HepG2 (cell line): ENCODE measurements around the gene ACADS. TPM values are rescaled to one million over a fixed set of nuclear protein-coding genes. Genes with fewer than 3 reads are reported as not detected.
A peak's percentile ranks its signal among the peaks of the same experiment; 100 is the strongest.

Experiments used
- ARID3A ChIP-seq: IDR thresholded peaks from 2 replicates; pipeline ENCODE4 v1.6.1; 2012; ENCODE audit warnings: low read depth, low read length, improper control_type of control experiment
- MED1 ChIP-seq: sonication (generic); formaldehyde crosslinking; IDR thresholded peaks from 2 replicates; pipeline ENCODE4 v1.4.0; 2020; ENCODE audit warnings: missing genetic modification reagents
- NR0B2 ChIP-seq: sonication (generic); formaldehyde crosslinking; IDR thresholded peaks from 2 replicates; pipeline ENCODE4 v1.4.0; 2020; ENCODE audit warnings: mild to moderate bottlenecking, missing genetic modification reagents
- NR2F6 ChIP-seq, 2 experiments: IDR thresholded peaks; 2 replicates each; pipeline ENCODE4 v1.6.1; 2016; ENCODE audit warnings: antibody characterized with exemption in 1 of 2, mild to moderate bottlenecking in 1 of 2
- RFX5 ChIP-seq: IDR thresholded peaks from 2 replicates; pipeline ENCODE4 v1.6.1; 2011; ENCODE audit warnings: low read depth, low read length, improper control_type of control experiment
- ZBTB34 ChIP-seq: sonication (generic); formaldehyde crosslinking; IDR thresholded peaks from 2 replicates; pipeline ENCODE4 v1.8.0; 2022; ENCODE audit warnings: mild to moderate bottlenecking, missing genetic modification reagents
- ZNF10 ChIP-seq: sonication (generic); formaldehyde crosslinking; IDR thresholded peaks from 2 replicates; pipeline ENCODE4 v1.4.0; 2020; ENCODE audit warnings: mild to moderate bottlenecking, low read depth, missing genetic modification reagents, borderline replicate concordance
- ZNF878 ChIP-seq: sonication (generic); formaldehyde crosslinking; IDR thresholded peaks from 2 replicates; pipeline ENCODE4 v1.8.1; 2023; ENCODE audit warnings: mild to moderate bottlenecking, missing genetic modification reagents, moderate library complexity
- ZSCAN30 ChIP-seq: sonication (generic); formaldehyde crosslinking; IDR thresholded peaks from 2 replicates; pipeline ENCODE4 v1.5.0; 2020; ENCODE audit warnings: mild to moderate bottlenecking, missing genetic modification reagents
- polyA plus RNA-seq, 8 experiments: library from polyadenylated mRNA; depleted of rRNA in 3 of 8; stranded (reverse) in 7 of 8; unstranded in 1 of 8; fragments of >200 nt; fragmentation: Illumina TruSeq in 4 of 8; extraction: Trizol in 4 of 8; gene quantifications; 2 replicates each; pipeline versions ENCODE4 v1.2.1 to v1.2.3, GENCODE V29; 2011 to 2016; ENCODE audit warnings: low read depth in 4 of 8, missing spikeins in 1 of 8, mixed read lengths in 1 of 8; ENCODE audit not compliant: insufficient read depth in 1 of 8
- total RNA-seq, 5 experiments: library from RNA; depleted of rRNA; stranded (reverse); fragments of >200 nt; fragmentation: Illumina TruSeq; extraction: Trizol; gene quantifications; 2 replicates each; pipeline ENCODE4 v1.2.3, GENCODE V29; 2016; ENCODE audit warnings: low read depth in 1 of 5
- TF ChIP-seq, protein P1 (sequence below): sonication (generic); formaldehyde crosslinking; IDR thresholded peaks from 2 replicates; pipeline ENCODE4 v1.4.0; 2020; ENCODE audit warnings: missing genetic modification reagents
- TF ChIP-seq, protein P2 (sequence below): sonication (generic); formaldehyde crosslinking; IDR thresholded peaks from 2 replicates; pipeline ENCODE4 v1.4.0; 2020; ENCODE audit warnings: mild to moderate bottlenecking, missing genetic modification reagents
- TF ChIP-seq, protein P3 (sequence below): sonication (generic); formaldehyde crosslinking; IDR thresholded peaks from 2 replicates; pipeline ENCODE4 v1.4.0; 2020; ENCODE audit warnings: missing genetic modification reagents, borderline replicate concordance

The ACADS gene
- total and polyA plus RNA-seq, 2 of the 13 experiments (the other 11 are each of a cell fraction or from before 2014, with no cell fraction given), result 17.4 to 27.7 TPM

DNA sequence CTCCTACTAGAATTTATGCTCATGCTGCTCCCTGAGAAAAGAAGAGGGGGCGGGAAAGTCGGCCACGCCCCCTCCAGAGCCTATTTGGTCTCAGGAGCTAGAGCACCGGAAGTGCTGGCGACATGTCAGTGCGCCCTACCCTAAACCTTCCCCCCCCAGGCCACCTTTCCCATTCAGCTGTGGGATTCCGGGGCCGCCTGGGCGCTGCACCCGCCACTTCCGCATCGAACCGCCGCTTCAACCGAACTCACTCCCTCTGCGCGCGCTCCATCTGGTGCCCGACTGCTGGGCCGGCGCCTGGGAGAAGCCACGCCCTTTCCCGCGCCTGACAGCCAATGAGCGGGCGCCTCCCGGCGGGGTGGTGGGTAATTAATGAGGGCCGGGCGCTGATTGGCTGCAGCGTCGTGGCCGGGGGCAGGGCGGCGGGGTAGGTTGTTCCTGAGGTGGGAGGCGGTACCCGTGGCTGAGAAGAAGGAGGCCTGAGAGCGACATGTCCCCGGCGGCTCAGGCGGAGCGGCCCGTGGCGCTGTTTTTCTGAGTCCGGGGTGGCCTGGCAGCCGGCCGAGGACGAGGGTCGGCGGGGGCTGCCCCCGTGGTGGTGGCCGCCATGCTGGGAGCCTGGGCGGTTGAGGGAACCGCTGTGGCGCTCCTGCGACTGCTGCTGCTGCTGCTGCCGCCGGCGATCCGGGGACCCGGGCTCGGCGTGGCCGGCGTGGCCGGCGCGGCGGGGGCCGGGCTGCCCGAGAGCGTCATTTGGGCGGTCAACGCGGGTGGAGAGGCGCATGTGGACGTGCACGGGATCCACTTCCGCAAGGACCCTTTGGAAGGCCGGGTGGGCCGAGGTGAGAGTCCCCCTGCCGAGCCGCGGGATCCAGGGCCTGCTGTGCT is 38.7 kb upstream of the ACADS start, which contains the start of gene MLEC (continued):
- TF ChIP-seq ZNF878 (CRISPR knock-in tag), result no peak
- TF ChIP-seq MED1 (CRISPR knock-in tag), result peak; percentile 72
- TF ChIP-seq, protein P1, sequence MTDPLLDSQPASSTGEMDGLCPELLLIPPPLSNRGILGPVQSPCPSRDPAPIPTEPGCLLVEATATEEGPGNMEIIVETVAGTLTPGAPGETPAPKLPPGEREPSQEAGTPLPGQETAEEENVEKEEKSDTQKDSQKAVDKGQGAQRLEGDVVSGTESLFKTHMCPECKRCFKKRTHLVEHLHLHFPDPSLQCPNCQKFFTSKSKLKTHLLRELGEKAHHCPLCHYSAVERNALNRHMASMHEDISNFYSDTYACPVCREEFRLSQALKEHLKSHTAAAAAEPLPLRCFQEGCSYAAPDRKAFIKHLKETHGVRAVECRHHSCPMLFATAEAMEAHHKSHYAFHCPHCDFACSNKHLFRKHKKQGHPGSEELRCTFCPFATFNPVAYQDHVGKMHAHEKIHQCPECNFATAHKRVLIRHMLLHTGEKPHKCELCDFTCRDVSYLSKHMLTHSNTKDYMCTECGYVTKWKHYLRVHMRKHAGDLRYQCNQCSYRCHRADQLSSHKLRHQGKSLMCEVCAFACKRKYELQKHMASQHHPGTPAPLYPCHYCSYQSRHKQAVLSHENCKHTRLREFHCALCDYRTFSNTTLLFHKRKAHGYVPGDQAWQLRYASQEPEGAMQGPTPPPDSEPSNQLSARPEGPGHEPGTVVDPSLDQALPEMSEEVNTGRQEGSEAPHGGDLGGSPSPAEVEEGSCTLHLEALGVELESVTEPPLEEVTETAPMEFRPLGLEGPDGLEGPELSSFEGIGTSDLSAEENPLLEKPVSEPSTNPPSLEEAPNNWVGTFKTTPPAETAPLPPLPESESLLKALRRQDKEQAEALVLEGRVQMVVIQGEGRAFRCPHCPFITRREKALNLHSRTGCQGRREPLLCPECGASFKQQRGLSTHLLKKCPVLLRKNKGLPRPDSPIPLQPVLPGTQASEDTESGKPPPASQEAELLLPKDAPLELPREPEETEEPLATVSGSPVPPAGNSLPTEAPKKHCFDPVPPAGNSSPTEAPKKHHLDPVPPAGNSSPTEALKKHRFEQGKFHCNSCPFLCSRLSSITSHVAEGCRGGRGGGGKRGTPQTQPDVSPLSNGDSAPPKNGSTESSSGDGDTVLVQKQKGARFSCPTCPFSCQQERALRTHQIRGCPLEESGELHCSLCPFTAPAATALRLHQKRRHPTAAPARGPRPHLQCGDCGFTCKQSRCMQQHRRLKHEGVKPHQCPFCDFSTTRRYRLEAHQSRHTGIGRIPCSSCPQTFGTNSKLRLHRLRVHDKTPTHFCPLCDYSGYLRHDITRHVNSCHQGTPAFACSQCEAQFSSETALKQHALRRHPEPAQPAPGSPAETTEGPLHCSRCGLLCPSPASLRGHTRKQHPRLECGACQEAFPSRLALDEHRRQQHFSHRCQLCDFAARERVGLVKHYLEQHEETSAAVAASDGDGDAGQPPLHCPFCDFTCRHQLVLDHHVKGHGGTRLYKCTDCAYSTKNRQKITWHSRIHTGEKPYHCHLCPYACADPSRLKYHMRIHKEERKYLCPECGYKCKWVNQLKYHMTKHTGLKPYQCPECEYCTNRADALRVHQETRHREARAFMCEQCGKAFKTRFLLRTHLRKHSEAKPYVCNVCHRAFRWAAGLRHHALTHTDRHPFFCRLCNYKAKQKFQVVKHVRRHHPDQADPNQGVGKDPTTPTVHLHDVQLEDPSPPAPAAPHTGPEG (CRISPR knock-in tag), result no peak
- no peak; the same call in 1 of the 2 replicates for TF ChIP-seq NR0B2 (CRISPR knock-in tag)
- TF ChIP-seq, protein P2, sequence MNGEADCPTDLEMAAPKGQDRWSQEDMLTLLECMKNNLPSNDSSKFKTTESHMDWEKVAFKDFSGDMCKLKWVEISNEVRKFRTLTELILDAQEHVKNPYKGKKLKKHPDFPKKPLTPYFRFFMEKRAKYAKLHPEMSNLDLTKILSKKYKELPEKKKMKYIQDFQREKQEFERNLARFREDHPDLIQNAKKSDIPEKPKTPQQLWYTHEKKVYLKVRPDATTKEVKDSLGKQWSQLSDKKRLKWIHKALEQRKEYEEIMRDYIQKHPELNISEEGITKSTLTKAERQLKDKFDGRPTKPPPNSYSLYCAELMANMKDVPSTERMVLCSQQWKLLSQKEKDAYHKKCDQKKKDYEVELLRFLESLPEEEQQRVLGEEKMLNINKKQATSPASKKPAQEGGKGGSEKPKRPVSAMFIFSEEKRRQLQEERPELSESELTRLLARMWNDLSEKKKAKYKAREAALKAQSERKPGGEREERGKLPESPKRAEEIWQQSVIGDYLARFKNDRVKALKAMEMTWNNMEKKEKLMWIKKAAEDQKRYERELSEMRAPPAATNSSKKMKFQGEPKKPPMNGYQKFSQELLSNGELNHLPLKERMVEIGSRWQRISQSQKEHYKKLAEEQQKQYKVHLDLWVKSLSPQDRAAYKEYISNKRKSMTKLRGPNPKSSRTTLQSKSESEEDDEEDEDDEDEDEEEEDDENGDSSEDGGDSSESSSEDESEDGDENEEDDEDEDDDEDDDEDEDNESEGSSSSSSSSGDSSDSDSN, result peak; percentile 87
- TF ChIP-seq, protein P3, sequence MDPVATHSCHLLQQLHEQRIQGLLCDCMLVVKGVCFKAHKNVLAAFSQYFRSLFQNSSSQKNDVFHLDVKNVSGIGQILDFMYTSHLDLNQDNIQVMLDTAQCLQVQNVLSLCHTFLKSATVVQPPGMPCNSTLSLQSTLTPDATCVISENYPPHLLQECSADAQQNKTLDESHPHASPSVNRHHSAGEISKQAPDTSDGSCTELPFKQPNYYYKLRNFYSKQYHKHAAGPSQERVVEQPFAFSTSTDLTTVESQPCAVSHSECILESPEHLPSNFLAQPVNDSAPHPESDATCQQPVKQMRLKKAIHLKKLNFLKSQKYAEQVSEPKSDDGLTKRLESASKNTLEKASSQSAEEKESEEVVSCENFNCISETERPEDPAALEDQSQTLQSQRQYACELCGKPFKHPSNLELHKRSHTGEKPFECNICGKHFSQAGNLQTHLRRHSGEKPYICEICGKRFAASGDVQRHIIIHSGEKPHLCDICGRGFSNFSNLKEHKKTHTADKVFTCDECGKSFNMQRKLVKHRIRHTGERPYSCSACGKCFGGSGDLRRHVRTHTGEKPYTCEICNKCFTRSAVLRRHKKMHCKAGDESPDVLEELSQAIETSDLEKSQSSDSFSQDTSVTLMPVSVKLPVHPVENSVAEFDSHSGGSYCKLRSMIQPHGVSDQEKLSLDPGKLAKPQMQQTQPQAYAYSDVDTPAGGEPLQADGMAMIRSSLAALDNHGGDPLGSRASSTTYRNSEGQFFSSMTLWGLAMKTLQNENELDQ (CRISPR knock-in tag), result no peak
- TF ChIP-seq NR2F6 (IDR thresholded peaks at IDR 0.05), result no peak
- peak; percentile 37; the same call in 1 of the 2 replicates for TF ChIP-seq NR2F6 (CRISPR knock-in tag; IDR thresholded peaks at IDR 0.05)
- no peak for TF ChIP-seq ZNF10 (CRISPR knock-in tag)
- no peak for TF ChIP-seq ZSCAN30 (CRISPR knock-in tag)
- peak; percentile 20; the same call in 1 of the 2 replicates for TF ChIP-seq ARID3A
- TF ChIP-seq ZBTB34 (CRISPR knock-in tag), result peak; percentile 76; the same call in 1 of the 2 replicates
- TF ChIP-seq RFX5, result 0 out of 2 replicates have a peak, but pooled peaks have one; percentile 55
